HEK293T (cell line): Measurements from ENCODE around the gene NUP133.

Experiments
- BHLHE40 ChIP-seq: fragments of 450-650 bp; IDR thresholded peaks from 2 replicates; pipeline ENCODE4 v1.6.1; 2016; ENCODE audit warnings: mild to moderate bottlenecking, moderate library complexity, borderline replicate concordance
- FOXK2 ChIP-seq: fragments of 450-650 bp; IDR thresholded peaks from 2 replicates; pipeline ENCODE4 v1.6.1; 2016; ENCODE audit warnings: mild to moderate bottlenecking
- LEF1 ChIP-seq: fragments of 450-650 bp; IDR thresholded peaks from 2 replicates; pipeline ENCODE4 v1.6.1; 2017; ENCODE audit warnings: mild to moderate bottlenecking, borderline replicate concordance
- TARDBP ChIP-seq: fragments of 450-650 bp; IDR thresholded peaks from 2 replicates; pipeline ENCODE4 v1.6.1; 2016
- ZNF384 ChIP-seq: fragments of 450-650 bp; IDR thresholded peaks from 2 replicates; pipeline ENCODE4 v1.6.1; 2016

DNA sequence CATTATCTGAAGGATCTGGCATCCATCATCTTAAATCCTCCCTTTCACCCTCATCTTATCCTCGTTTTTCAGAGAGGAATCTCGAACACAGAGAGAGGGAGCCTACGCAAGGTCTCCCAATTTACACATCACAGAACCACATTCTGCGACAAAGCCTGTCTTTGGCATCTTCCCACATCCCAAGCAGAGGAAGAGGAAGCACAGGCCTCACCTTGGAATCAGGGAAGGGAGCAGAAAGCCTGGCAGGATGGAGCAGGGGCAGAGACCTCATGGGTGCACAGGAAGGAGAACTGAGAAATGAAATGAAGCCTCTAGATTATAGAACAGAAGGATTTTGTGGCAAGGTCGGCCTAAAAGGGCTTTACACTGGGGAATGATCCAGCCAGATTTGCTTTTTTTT, 44.6 kb upstream of the NUP133 start:
- TF ChIP-seq BHLHE40 = no peak
- TF ChIP-seq FOXK2 = no peak
- no peak for TF ChIP-seq ZNF384
- TF ChIP-seq LEF1 = no peak
- TF ChIP-seq TARDBP = no peak
